HEK293 (cell line): Measurements from ENCODE around the gene UBTD1.

ENCODE experiments used
- CTCF ChIA-PET: fragments of 350-600 bp; formaldehyde crosslinking; extraction: SDS; loops from one replicate; lab custom pipeline; 2021; ENCODE audit warnings: antibody characterized with exemption; lab: Yijun Ruan, JAX
- POLR2A ChIA-PET: fragments of 300-600 bp; formaldehyde crosslinking; extraction: SDS; loops from one replicate; lab custom pipeline; 2020; ENCODE audit warnings: antibody characterized with exemption, inconsistent platforms; lab: Yijun Ruan, JAX
- H3K27ac ChIP-seq: fragments of 200-500 bp; sonication (Bioruptor generic); 2 replicates; pipeline ENCODE4 v1.5.1; 2014; ENCODE audit warnings: low read depth, low read length, control low read depth, inconsistent platforms; ENCODE audit errors: extremely low read depth
- H3K36me3 ChIP-seq, 2 experiments: fragments of 200-500 bp in 1 of 2; sonication (Bioruptor generic) in 1 of 2; 1 replicate in 1 of 2; 2 replicates in 1 of 2; pipeline ENCODE4 v1.5.1; 2014 to 2017; ENCODE audit warnings: inconsistent platforms in 2 of 2, low read length in 2 of 2; ENCODE audit not compliant: control insufficient read depth in 2 of 2, insufficient read depth in 1 of 2
- H3K4me1 ChIP-seq: fragments of 200-500 bp; sonication (Bioruptor generic); 2 replicates; pipeline ENCODE4 v1.5.1; 2014; ENCODE audit warnings: mild to moderate bottlenecking, low read length, inconsistent platforms; ENCODE audit not compliant: control insufficient read depth, insufficient read depth
- H3K4me3 ChIP-seq: 2 replicates; pipeline ENCODE4 v1.5.1; 2011; ENCODE audit warnings: low read depth, mild to moderate bottlenecking, control low read depth, low read length, moderate library complexity
- H3K9me3 ChIP-seq: fragments of 200-500 bp; sonication (Bioruptor generic); 2 replicates; pipeline ENCODE4 v1.5.1; 2014; ENCODE audit warnings: low read depth, low read length, inconsistent platforms; ENCODE audit not compliant: control insufficient read depth, insufficient read depth
- ATF2 ChIP-seq: fragments of 450-650 bp; formaldehyde crosslinking; IDR thresholded peaks from 2 replicates; pipeline ENCODE4 v1.5.1; 2016; ENCODE audit warnings: missing biosample characterization, missing genetic modification characterization, low read depth
- HOXD13 ChIP-seq: sonication (generic); formaldehyde crosslinking; IDR thresholded peaks from 2 replicates; pipeline ENCODE4 v1.8.0; 2022; ENCODE audit warnings: missing genetic modification reagents, borderline replicate concordance
- ZBTB20 ChIP-seq: fragments of 450-650 bp; formaldehyde crosslinking; IDR thresholded peaks from 2 replicates; pipeline ENCODE4 v1.5.1; 2016; ENCODE audit warnings: missing biosample characterization, missing genetic modification characterization
- ZBTB21 ChIP-seq: fragments of 450-650 bp; formaldehyde crosslinking; IDR thresholded peaks from 2 replicates; pipeline ENCODE4 v1.5.1; 2017; ENCODE audit warnings: missing biosample characterization, missing genetic modification characterization
- ZBTB44 ChIP-seq: fragments of 450-650 bp; IDR thresholded peaks from 2 replicates; pipeline ENCODE4 v1.5.1; 2018; ENCODE audit warnings: missing biosample characterization, mild to moderate bottlenecking, missing genetic modification characterization
- ZIC2 ChIP-seq: fragments of 450-650 bp; formaldehyde crosslinking; IDR thresholded peaks from 2 replicates; pipeline ENCODE4 v1.5.1; 2016; ENCODE audit warnings: missing biosample characterization, missing genetic modification characterization
- ZNF114 ChIP-seq: fragments of 450-650 bp; formaldehyde crosslinking; IDR thresholded peaks from 2 replicates; pipeline ENCODE4 v1.5.0; 2017; ENCODE audit warnings: missing biosample characterization, missing genetic modification characterization
- ZNF121 ChIP-seq: fragments of 450-650 bp; formaldehyde crosslinking; IDR thresholded peaks from 2 replicates; pipeline ENCODE4 v1.5.1; 2016; ENCODE audit warnings: missing biosample characterization, missing genetic modification characterization
- ZNF223 ChIP-seq: fragments of 450-650 bp; formaldehyde crosslinking; IDR thresholded peaks from 2 replicates; pipeline ENCODE4 v1.5.1; 2016; ENCODE audit warnings: missing biosample characterization, missing genetic modification characterization
- ZNF350 ChIP-seq: fragments of 450-650 bp; formaldehyde crosslinking; IDR thresholded peaks from 2 replicates; pipeline ENCODE4 v1.5.0; 2017; ENCODE audit warnings: missing biosample characterization, mild to moderate bottlenecking, missing genetic modification characterization
- ZNF513 ChIP-seq: fragments of 450-650 bp; IDR thresholded peaks from 2 replicates; pipeline ENCODE4 v1.5.1; 2018; ENCODE audit warnings: missing biosample characterization, missing genetic modification characterization
- ZNF514 ChIP-seq: fragments of 450-650 bp; formaldehyde crosslinking; IDR thresholded peaks from 2 replicates; pipeline ENCODE4 v1.5.1; 2016; ENCODE audit warnings: missing biosample characterization, missing genetic modification characterization
- ZNF664 ChIP-seq: fragments of 450-650 bp; formaldehyde crosslinking; IDR thresholded peaks from 2 replicates; pipeline ENCODE4 v1.5.1; 2016; ENCODE audit warnings: missing biosample characterization, missing genetic modification characterization
- ZNF704 ChIP-seq: fragments of 450-650 bp; formaldehyde crosslinking; IDR thresholded peaks from 2 replicates; pipeline ENCODE4 v1.5.1; 2016; ENCODE audit warnings: missing biosample characterization, missing genetic modification characterization
- ZNF776 ChIP-seq: fragments of 450-650 bp; formaldehyde crosslinking; IDR thresholded peaks from 2 replicates; pipeline ENCODE4 v1.5.0; 2017; ENCODE audit warnings: missing biosample characterization, missing genetic modification characterization, borderline replicate concordance

Gene UBTD1

GRCh38 chr10:97597778-97598177 is 99.1 kb downstream of the UBTD1 start:
- ChIA-PET CTCF (interaction anchor here (1.0 to 1.2 kb wide), 2 partner anchors 15 to 25 kb away, joined by 3 read pairs; partner anchors contain the start of gene ANKRD2), POLR2A (no interaction called here)
- TF ChIP-seq ZBTB44 (no peak), HOXD13 (no peak), ZNF223 (no peak), ZNF114 (tag by site-specific recombination) (no peak), ZBTB20 (tag by site-specific recombination) (no peak), ZNF514 (tag by site-specific recombination) (no peak), ZNF664 (tag by site-specific recombination) (no peak), ZNF776 (tag by site-specific recombination) (no peak), ZNF513 (tag by site-specific recombination) (no peak)
- Histone ChIP-seq H3K4me1 (no peaks in the 10 kb centered on the region), H3K27ac (no peak overlapping the region), H3K36me3 (no peaks in the 10 kb centered on the region), H3K4me3 (no peak overlapping the region), H3K9me3 (no peaks in the 10 kb centered on the region)

- TF ChIP-seq ZNF121, result peak; percentile 55
- TF ChIP-seq ZNF350 (tag by site-specific recombination), result no peak
- Histone ChIP-seq H3K4me3 (no peak overlapping the region), H3K4me1 (no peaks in the 10 kb centered on the region), H3K9me3 (no peaks in the 10 kb centered on the region), H3K36me3 (no peaks in the 10 kb centered on the region), H3K27ac (no peak overlapping the region)
- CTCF ChIA-PET, result interaction anchor here (1.0 to 1.2 kb wide), 2 partner anchors 14 to 26 kb away, joined by 3 read pairs; partner anchors contain the start of gene ANKRD2
- POLR2A ChIA-PET, result interaction anchor here (0.9 kb wide), 1 partner anchor 14 kb away, joined by 3 read pairs; the partner anchor contains the start of gene HOGA1
Observed at GRCh38 chr10:97598407-97599271, 99.9 kb downstream of the UBTD1 start.

GRCh38 chr10:97599272-97599619 is 100.5 kb downstream of the UBTD1 start:
- Histone ChIP-seq H3K4me3 (no peak overlapping the region), H3K4me1 (no peaks in the 10 kb centered on the region), H3K9me3 (no peaks in the 10 kb centered on the region), H3K36me3 (no peaks in the 10 kb centered on the region), H3K27ac (no peak overlapping the region)
- peak; percentile 71 for TF ChIP-seq ATF2 (tag by site-specific recombination)
- no peak for TF ChIP-seq ZNF704 (tag by site-specific recombination)
- TF ChIP-seq ZIC2 (tag by site-specific recombination), result peak; percentile 67
- 0 out of 2 replicates have a peak, but pooled peaks have one; percentile 26 for TF ChIP-seq ZBTB21 (tag by site-specific recombination)
- CTCF ChIA-PET, result no interaction called here
- POLR2A ChIA-PET, result interaction anchor here (0.9 kb wide), 1 partner anchor 15 kb away, joined by 3 read pairs; the partner anchor contains the start of gene HOGA1
